ENCODE results near the gene AVPR1A.
"Not testable (repeated sequence)": the region's sequence is repeated elsewhere in the genome, so short reads cannot be mapped to it uniquely, and the experiment has no call there.

DNA sequence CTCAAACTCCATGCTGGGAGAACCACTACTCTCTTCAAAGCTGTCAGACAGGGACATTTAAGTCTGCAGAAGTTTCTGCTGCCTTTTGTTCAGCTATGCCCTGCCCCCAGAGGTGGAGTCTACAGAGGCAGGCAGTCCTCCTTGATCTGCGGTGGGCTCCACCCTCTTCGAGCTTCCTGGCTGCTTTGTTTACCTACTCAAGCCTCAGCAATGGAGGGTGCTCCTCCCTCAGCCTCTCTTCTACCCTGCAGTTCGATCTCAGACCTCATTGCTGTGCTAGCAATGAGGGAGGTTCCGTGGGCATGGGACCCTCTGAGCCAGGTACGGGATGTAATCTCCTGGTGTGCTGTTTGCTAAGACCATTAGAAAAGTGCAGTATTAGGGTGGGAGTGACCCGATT is 16.7 kb upstream of the AVPR1A start:
- TF ChIP-seq, protein P1, sequence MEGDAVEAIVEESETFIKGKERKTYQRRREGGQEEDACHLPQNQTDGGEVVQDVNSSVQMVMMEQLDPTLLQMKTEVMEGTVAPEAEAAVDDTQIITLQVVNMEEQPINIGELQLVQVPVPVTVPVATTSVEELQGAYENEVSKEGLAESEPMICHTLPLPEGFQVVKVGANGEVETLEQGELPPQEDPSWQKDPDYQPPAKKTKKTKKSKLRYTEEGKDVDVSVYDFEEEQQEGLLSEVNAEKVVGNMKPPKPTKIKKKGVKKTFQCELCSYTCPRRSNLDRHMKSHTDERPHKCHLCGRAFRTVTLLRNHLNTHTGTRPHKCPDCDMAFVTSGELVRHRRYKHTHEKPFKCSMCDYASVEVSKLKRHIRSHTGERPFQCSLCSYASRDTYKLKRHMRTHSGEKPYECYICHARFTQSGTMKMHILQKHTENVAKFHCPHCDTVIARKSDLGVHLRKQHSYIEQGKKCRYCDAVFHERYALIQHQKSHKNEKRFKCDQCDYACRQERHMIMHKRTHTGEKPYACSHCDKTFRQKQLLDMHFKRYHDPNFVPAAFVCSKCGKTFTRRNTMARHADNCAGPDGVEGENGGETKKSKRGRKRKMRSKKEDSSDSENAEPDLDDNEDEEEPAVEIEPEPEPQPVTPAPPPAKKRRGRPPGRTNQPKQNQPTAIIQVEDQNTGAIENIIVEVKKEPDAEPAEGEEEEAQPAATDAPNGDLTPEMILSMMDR (IDR thresholded peaks at IDR 0.05): not testable (repeated sequence)
- not testable (repeated sequence) for TF ChIP-seq POLR2A (IDR thresholded peaks at IDR 0.05)

Measured in uterus (tissue), 2 donors.